ENCODE results near the gene AFF3. TPM values are rescaled to one million over a fixed set of nuclear protein-coding genes. Genes with fewer than 3 reads are reported as not detected.

The AFF3 gene
- total and polyA plus RNA-seq, 12 donors = 1.1 to 7.5 (median 3.9) TPM

DNA sequence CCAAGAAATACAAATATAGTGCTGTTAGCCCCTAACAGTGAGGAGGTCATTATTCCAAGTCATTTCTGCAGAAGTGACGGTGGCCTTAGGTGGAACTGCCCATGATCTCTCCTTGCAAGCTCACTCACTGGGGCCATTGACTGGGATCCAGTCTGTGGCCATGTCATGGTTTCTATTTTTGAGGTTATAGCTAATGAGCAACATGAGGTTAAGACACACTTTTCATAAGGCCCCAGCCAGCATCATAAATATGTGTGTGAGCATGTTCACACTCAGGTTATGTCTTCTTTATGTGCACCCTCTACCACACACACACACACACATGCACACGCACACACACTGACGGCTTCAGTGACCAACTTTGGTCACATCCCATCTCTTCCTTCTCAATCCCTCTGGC, 484 bp downstream of the AFF3 start:
- TF ChIP-seq POLR2A (IDR thresholded peaks at IDR 0.05) = no peak
- TF ChIP-seq, protein P1, sequence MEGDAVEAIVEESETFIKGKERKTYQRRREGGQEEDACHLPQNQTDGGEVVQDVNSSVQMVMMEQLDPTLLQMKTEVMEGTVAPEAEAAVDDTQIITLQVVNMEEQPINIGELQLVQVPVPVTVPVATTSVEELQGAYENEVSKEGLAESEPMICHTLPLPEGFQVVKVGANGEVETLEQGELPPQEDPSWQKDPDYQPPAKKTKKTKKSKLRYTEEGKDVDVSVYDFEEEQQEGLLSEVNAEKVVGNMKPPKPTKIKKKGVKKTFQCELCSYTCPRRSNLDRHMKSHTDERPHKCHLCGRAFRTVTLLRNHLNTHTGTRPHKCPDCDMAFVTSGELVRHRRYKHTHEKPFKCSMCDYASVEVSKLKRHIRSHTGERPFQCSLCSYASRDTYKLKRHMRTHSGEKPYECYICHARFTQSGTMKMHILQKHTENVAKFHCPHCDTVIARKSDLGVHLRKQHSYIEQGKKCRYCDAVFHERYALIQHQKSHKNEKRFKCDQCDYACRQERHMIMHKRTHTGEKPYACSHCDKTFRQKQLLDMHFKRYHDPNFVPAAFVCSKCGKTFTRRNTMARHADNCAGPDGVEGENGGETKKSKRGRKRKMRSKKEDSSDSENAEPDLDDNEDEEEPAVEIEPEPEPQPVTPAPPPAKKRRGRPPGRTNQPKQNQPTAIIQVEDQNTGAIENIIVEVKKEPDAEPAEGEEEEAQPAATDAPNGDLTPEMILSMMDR (IDR thresholded peaks at IDR 0.05) = no peak
- H3K4me3 ChIP-seq = no peak overlapping the region
- 84 to 95% (median 92%) methylated on average over 3 of the region's 3 CpGs for WGBS, 4 donors

GRCh38 chr2:100140582-100140981, 1.8 kb downstream of the AFF3 start:
- WGBS, 4 donors = 80 to 89% (median 84%) methylated on average over 3 of the region's 3 CpGs
- no peak for DNase-seq

More for the DNA sequence above, 484 bp downstream of the AFF3 start:
- Histone ChIP-seq H3K27ac (no peak overlapping the region), H3K27me3 (no peaks in the 10 kb centered on the region), H3K9me3 (replicated peaks in 1 of 3) (no peaks in the 10 kb centered on the region), H3K4me1 (replicated peaks in 1 of 2) (no peaks in the 10 kb centered on the region), H3K36me3 (replicated peaks in 1 of 2) (no peaks in the 10 kb centered on the region)
- intact Hi-C loops (cut with DNase I) = no loop called here
- no peak for DNase-seq

DNA sequence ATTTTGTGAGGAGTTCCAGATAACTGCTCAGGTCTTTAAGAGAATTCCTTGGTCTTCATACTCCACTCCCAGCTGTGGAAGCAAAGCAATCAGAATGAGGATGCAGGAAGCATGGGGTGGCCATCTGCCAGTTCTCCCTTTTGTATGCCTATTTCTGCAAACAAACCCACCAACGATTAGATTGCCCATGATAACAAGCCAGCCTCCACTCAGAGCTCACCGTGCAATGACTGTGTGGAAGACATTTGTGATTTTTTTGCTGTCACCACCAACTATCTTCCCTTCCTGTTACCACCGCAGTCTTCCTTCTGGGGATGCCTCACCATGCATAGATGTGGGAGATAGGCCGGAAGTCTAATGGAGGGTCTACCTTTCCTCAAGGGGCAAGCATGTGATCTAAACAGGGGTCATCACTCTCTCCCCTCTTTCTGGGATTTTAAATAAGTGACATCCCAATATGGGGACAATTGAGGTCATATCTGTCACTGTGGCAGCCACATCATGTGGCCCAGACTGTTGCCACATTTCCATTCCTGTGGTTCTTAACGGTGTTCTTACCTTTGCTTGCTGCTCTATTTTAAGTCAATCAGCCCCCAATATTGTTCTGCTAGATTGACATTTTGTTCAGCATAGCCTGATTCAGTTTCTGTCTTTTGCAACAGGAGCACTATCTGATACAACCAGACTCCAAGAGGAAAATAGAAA, 4.4 kb downstream of the AFF3 start:
- Histone ChIP-seq H3K27ac (no peak overlapping the region), H3K4me1 (replicated peaks in 1 of 2) (no peaks in the 10 kb centered on the region), H3K36me3 (replicated peaks in 1 of 2) (no peaks in the 10 kb centered on the region), H3K4me3 (no peak overlapping the region), H3K9me3 (replicated peaks in 1 of 3) (no peaks in the 10 kb centered on the region), H3K27me3 (no peaks in the 10 kb centered on the region)
- TF ChIP-seq POLR2A (IDR thresholded peaks at IDR 0.05) = no peak
- TF ChIP-seq, protein P1 (IDR thresholded peaks at IDR 0.05) = no peak
- no peak for DNase-seq
- WGBS, 4 donors = 66 to 82% (median 73%) methylated on average over 5 of the region's 5 CpGs
- intact Hi-C loops (cut with DNase I) = no loop called here

More at GRCh38 chr2:100140582-100140981, 1.8 kb downstream of the AFF3 start:
- Histone ChIP-seq H3K36me3 (replicated peaks in 1 of 2) (no peaks in the 10 kb centered on the region), H3K4me1 (replicated peaks in 1 of 2) (no peaks in the 10 kb centered on the region), H3K27ac (no peak overlapping the region), H3K9me3 (replicated peaks in 1 of 3) (no peaks in the 10 kb centered on the region), H3K27me3 (no peaks in the 10 kb centered on the region), H3K4me3 (no peak overlapping the region)
- intact Hi-C loops (cut with DNase I) = no loop called here
- TF ChIP-seq, protein P1 (IDR thresholded peaks at IDR 0.05) = no peak
- no peak for TF ChIP-seq POLR2A (IDR thresholded peaks at IDR 0.05)

- 72 to 81% (median 77%) methylated on average over 5 of the region's 5 CpGs for WGBS, 4 donors
Observed at GRCh38 chr2:100137318-100137717, 5.1 kb downstream of the AFF3 start.

More at GRCh38 chr2:100137318-100137717, 5.1 kb downstream of the AFF3 start:
- TF ChIP-seq POLR2A (IDR thresholded peaks at IDR 0.05) = no peak
- TF ChIP-seq, protein P1 (IDR thresholded peaks at IDR 0.05) = no peak
- intact Hi-C loops (cut with DNase I) = no loop called here
- DNase-seq = no peak
- Histone ChIP-seq H3K4me1 (replicated peaks in 1 of 2) (no peaks in the 10 kb centered on the region), H3K27ac (no peak overlapping the region), H3K4me3 (no peak overlapping the region), H3K9me3 (replicated peaks in 1 of 3) (no peaks in the 10 kb centered on the region), H3K27me3 (no peaks in the 10 kb centered on the region), H3K36me3 (replicated peaks in 1 of 2) (no peaks in the 10 kb centered on the region)
